HEK293 (cell line): Measurements from ENCODE around the gene PLXNA2.

ENCODE experiments used
- BCL11A ChIP-seq: fragments of 450-650 bp; formaldehyde crosslinking; IDR thresholded peaks from 2 replicates; pipeline ENCODE4 v1.5.1; 2016; ENCODE audit warnings: low read depth, missing biosample characterization, missing genetic modification characterization
- EGR2 ChIP-seq: fragments of 450-650 bp; formaldehyde crosslinking; IDR thresholded peaks from 2 replicates; pipeline ENCODE4 v1.5.1; 2016; ENCODE audit warnings: low read depth, missing biosample characterization, missing genetic modification characterization
- GFI1B ChIP-seq: fragments of 450-650 bp; formaldehyde crosslinking; IDR thresholded peaks from 2 replicates; pipeline ENCODE4 v1.5.1; 2016; ENCODE audit warnings: missing biosample characterization, missing genetic modification characterization
- GLIS1 ChIP-seq: fragments of 450-650 bp; formaldehyde crosslinking; IDR thresholded peaks from 2 replicates; pipeline ENCODE4 v1.5.1; 2016; ENCODE audit warnings: missing biosample characterization, missing genetic modification characterization
- IKZF3 ChIP-seq: fragments of 450-650 bp; IDR thresholded peaks from 2 replicates; pipeline ENCODE4 v1.5.0; 2018; ENCODE audit warnings: missing biosample characterization, mild to moderate bottlenecking, missing genetic modification characterization, moderate library complexity
- KLF1 ChIP-seq: fragments of 450-650 bp; formaldehyde crosslinking; IDR thresholded peaks from 2 replicates; pipeline ENCODE4 v1.5.1; 2016; ENCODE audit warnings: missing biosample characterization, missing genetic modification characterization
- MEIS1 ChIP-seq: sonication (generic); formaldehyde crosslinking; IDR thresholded peaks from 2 replicates; pipeline ENCODE4 v1.8.1; 2022; ENCODE audit warnings: missing genetic modification reagents, mild to moderate bottlenecking, borderline replicate concordance
- OSR2 ChIP-seq: fragments of 450-650 bp; formaldehyde crosslinking; IDR thresholded peaks from 2 replicates; pipeline ENCODE4 v1.5.1; 2016; ENCODE audit warnings: missing biosample characterization, missing genetic modification characterization
- PRDM6 ChIP-seq: fragments of 450-650 bp; formaldehyde crosslinking; IDR thresholded peaks from 2 replicates; pipeline ENCODE4 v1.5.1; 2017; ENCODE audit warnings: missing biosample characterization, missing genetic modification characterization
- SALL2 ChIP-seq: fragments of 450-650 bp; formaldehyde crosslinking; IDR thresholded peaks from 2 replicates; pipeline ENCODE4 v1.5.0; 2017; ENCODE audit warnings: missing biosample characterization, mild to moderate bottlenecking, missing genetic modification characterization, borderline replicate concordance
- SP3 ChIP-seq: fragments of 450-650 bp; formaldehyde crosslinking; IDR thresholded peaks from 2 replicates; pipeline ENCODE4 v1.5.1; 2016; ENCODE audit warnings: missing biosample characterization, missing genetic modification characterization
- SP7 ChIP-seq: fragments of 450-650 bp; formaldehyde crosslinking; IDR thresholded peaks from 2 replicates; pipeline ENCODE4 v1.5.1; 2016; ENCODE audit warnings: missing biosample characterization, missing genetic modification characterization
- WT1 ChIP-seq: fragments of 450-650 bp; formaldehyde crosslinking; IDR thresholded peaks from 2 replicates; pipeline ENCODE4 v1.5.1; 2016; ENCODE audit warnings: missing biosample characterization, missing genetic modification characterization
- ZBTB17 ChIP-seq: fragments of 450-650 bp; formaldehyde crosslinking; IDR thresholded peaks from 2 replicates; pipeline ENCODE4 v1.5.1; 2016; ENCODE audit warnings: missing biosample characterization, missing genetic modification characterization
- ZBTB8A ChIP-seq: fragments of 450-650 bp; formaldehyde crosslinking; IDR thresholded peaks from 2 replicates; pipeline ENCODE4 v1.5.1; 2016; ENCODE audit warnings: missing biosample characterization, missing genetic modification characterization
- ZFP69B ChIP-seq: fragments of 450-650 bp; formaldehyde crosslinking; IDR thresholded peaks from 2 replicates; pipeline ENCODE4 v1.5.1; 2016; ENCODE audit warnings: missing biosample characterization, missing genetic modification characterization
- ZNF114 ChIP-seq: fragments of 450-650 bp; formaldehyde crosslinking; IDR thresholded peaks from 2 replicates; pipeline ENCODE4 v1.5.0; 2017; ENCODE audit warnings: missing biosample characterization, missing genetic modification characterization
- ZNF146 ChIP-seq: fragments of 450-650 bp; formaldehyde crosslinking; IDR thresholded peaks from 2 replicates; pipeline ENCODE4 v1.5.1; 2016; ENCODE audit warnings: missing biosample characterization, missing genetic modification characterization
- ZNF23 ChIP-seq: fragments of 450-650 bp; formaldehyde crosslinking; IDR thresholded peaks from 2 replicates; pipeline ENCODE4 v1.5.1; 2016; ENCODE audit warnings: missing biosample characterization, missing genetic modification characterization, borderline replicate concordance
- ZNF24 ChIP-seq: fragments of 450-650 bp; formaldehyde crosslinking; IDR thresholded peaks from 2 replicates; pipeline ENCODE4 v1.5.1; 2016; ENCODE audit warnings: missing biosample characterization, missing genetic modification characterization
- ZNF354C ChIP-seq: fragments of 450-650 bp; formaldehyde crosslinking; IDR thresholded peaks from 2 replicates; pipeline ENCODE4 v1.5.1; 2016; ENCODE audit warnings: missing biosample characterization, missing genetic modification characterization, low read depth, borderline replicate concordance
- ZNF398 ChIP-seq: fragments of 450-650 bp; formaldehyde crosslinking; IDR thresholded peaks from 2 replicates; pipeline ENCODE4 v1.5.1; 2017; ENCODE audit warnings: missing biosample characterization, missing genetic modification characterization
- ZNF510 ChIP-seq: fragments of 450-650 bp; formaldehyde crosslinking; IDR thresholded peaks from 2 replicates; pipeline ENCODE4 v1.5.1; 2018; ENCODE audit warnings: mild to moderate bottlenecking, missing genetic modification characterization, missing biosample characterization; ENCODE audit not compliant: insufficient replicate concordance
- ZNF521 ChIP-seq: fragments of 450-650 bp; formaldehyde crosslinking; IDR thresholded peaks from 2 replicates; pipeline ENCODE4 v1.5.1; 2017; ENCODE audit warnings: missing biosample characterization, mild to moderate bottlenecking, missing genetic modification characterization
- ZNF530 ChIP-seq: fragments of 450-650 bp; formaldehyde crosslinking; IDR thresholded peaks from 2 replicates; pipeline ENCODE4 v1.5.1; 2016; ENCODE audit warnings: low read depth, missing biosample characterization, missing genetic modification characterization
- ZNF558 ChIP-seq: fragments of 450-650 bp; formaldehyde crosslinking; IDR thresholded peaks from 2 replicates; pipeline ENCODE4 v1.5.1; 2016; ENCODE audit warnings: missing biosample characterization, missing genetic modification characterization
- ZNF639 ChIP-seq: fragments of 450-650 bp; formaldehyde crosslinking; IDR thresholded peaks from 2 replicates; pipeline ENCODE4 v1.5.1; 2016; ENCODE audit warnings: missing biosample characterization, missing genetic modification characterization
- ZSCAN16 ChIP-seq: fragments of 450-650 bp; formaldehyde crosslinking; IDR thresholded peaks from 2 replicates; pipeline ENCODE4 v1.5.1; 2016; ENCODE audit warnings: missing biosample characterization, missing genetic modification characterization
- ZSCAN23 ChIP-seq: fragments of 450-650 bp; formaldehyde crosslinking; IDR thresholded peaks from 2 replicates; pipeline ENCODE4 v1.5.1; 2016; ENCODE audit warnings: missing biosample characterization, missing genetic modification characterization
- ZXDB ChIP-seq: fragments of 450-650 bp; formaldehyde crosslinking; IDR thresholded peaks from 2 replicates; pipeline ENCODE4 v1.5.1; 2016; ENCODE audit warnings: missing biosample characterization, missing genetic modification characterization
- TF ChIP-seq, protein P1 (sequence below): fragments of 450-650 bp; formaldehyde crosslinking; IDR thresholded peaks from 2 replicates; pipeline ENCODE4 v1.5.1; 2016; ENCODE audit warnings: missing biosample characterization, missing genetic modification characterization
- TF ChIP-seq, protein P2 (sequence below): fragments of 450-650 bp; formaldehyde crosslinking; IDR thresholded peaks from 2 replicates; pipeline ENCODE4 v1.5.1; 2016; ENCODE audit warnings: missing biosample characterization, missing genetic modification characterization

PLXNA2 gene

DNA sequence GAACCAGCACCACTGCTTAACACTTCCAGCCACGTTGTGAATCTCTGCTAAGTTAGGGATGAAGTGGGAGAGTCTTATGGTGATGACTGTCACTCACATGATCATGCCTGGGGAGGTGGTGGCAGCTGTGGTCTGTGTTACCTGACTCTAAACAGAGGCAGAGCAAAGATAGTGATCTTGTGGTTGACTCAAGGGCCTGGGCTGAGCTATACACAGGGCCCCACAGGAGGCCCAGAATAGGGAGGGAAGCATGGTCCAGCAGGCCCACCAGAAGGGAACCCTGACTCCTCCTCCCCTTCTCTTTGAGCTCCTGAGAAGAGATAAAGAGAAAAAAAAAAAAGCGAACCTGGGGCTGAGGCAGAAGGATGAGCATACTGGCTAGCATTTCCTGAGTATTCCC, 55.0 kb downstream of the PLXNA2 start (continued):
- peak; percentile 88 for TF ChIP-seq SP7 (tag by site-specific recombination)
- peak; percentile 97 for TF ChIP-seq WT1 (tag by site-specific recombination)
- no peak for TF ChIP-seq ZNF510 (tag by site-specific recombination)
- TF ChIP-seq, protein P1, sequence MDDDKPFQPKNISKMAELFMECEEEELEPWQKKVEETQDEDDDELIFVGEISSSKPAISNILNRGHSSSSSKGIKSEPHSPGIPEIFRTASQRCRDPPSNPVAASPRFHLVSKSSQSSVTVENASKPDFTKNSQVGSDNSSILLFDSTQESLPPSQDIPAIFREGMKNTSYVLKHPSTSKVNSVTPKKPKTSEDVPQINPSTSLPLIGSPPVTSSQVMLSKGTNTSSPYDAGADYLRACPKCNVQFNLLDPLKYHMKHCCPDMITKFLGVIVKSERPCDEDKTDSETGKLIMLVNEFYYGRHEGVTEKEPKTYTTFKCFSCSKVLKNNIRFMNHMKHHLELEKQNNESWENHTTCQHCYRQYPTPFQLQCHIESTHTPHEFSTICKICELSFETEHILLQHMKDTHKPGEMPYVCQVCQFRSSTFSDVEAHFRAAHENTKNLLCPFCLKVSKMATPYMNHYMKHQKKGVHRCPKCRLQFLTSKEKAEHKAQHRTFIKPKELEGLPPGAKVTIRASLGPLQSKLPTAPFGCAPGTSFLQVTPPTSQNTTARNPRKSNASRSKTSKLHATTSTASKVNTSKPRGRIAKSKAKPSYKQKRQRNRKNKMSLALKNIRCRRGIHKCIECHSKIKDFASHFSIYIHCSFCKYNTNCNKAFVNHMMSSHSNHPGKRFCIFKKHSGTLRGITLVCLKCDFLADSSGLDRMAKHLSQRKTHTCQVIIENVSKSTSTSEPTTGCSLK (tag by site-specific recombination) = no peak
- TF ChIP-seq, protein P2, sequence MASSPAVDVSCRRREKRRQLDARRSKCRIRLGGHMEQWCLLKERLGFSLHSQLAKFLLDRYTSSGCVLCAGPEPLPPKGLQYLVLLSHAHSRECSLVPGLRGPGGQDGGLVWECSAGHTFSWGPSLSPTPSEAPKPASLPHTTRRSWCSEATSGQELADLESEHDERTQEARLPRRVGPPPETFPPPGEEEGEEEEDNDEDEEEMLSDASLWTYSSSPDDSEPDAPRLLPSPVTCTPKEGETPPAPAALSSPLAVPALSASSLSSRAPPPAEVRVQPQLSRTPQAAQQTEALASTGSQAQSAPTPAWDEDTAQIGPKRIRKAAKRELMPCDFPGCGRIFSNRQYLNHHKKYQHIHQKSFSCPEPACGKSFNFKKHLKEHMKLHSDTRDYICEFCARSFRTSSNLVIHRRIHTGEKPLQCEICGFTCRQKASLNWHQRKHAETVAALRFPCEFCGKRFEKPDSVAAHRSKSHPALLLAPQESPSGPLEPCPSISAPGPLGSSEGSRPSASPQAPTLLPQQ (tag by site-specific recombination) = peak; percentile 94
- TF ChIP-seq BCL11A = no peak
- peak; percentile 37; the same call in 1 of the 2 replicates for TF ChIP-seq KLF1 (tag by site-specific recombination)
- TF ChIP-seq EGR2 = peak; percentile 9; the same call in 1 of the 2 replicates
- no peak for TF ChIP-seq SALL2 (tag by site-specific recombination)
- TF ChIP-seq IKZF3 = no peak
- no peak for TF ChIP-seq PRDM6 (tag by site-specific recombination)
- TF ChIP-seq ZNF521 (tag by site-specific recombination) = no peak
- TF ChIP-seq GLIS1 (tag by site-specific recombination) = peak; percentile 97
- no peak for TF ChIP-seq ZNF558 (tag by site-specific recombination)
- TF ChIP-seq OSR2 (tag by site-specific recombination) = peak; percentile 92
- peak; percentile 65 for TF ChIP-seq ZNF398 (tag by site-specific recombination)
- TF ChIP-seq ZNF24 (tag by site-specific recombination) = peak; percentile 74; the same call in 1 of the 2 replicates
- TF ChIP-seq ZNF530 (tag by site-specific recombination) = no peak
- TF ChIP-seq ZNF146 (tag by site-specific recombination) = no peak
- 0 out of 2 replicates have a peak, but pooled peaks have one; percentile 62 for TF ChIP-seq ZSCAN23 (tag by site-specific recombination)
- TF ChIP-seq ZNF354C = no peak
- no peak for TF ChIP-seq ZNF114
- peak; percentile 18; the same call in 1 of the 2 replicates for TF ChIP-seq ZBTB17 (tag by site-specific recombination)
- no peak for TF ChIP-seq ZXDB (tag by site-specific recombination)
- TF ChIP-seq ZNF23 = no peak
- TF ChIP-seq ZSCAN16 (tag by site-specific recombination) = no peak
- TF ChIP-seq MEIS1 (CRISPR knock-in tag) = no peak
- TF ChIP-seq SP3 (tag by site-specific recombination) = peak; percentile 49
- TF ChIP-seq GFI1B (tag by site-specific recombination) = 0 out of 2 replicates have a peak, but pooled peaks have one; percentile 16
- TF ChIP-seq ZNF639 (tag by site-specific recombination) = peak; percentile 86; the same call in 1 of the 2 replicates
- TF ChIP-seq ZBTB8A (tag by site-specific recombination) = peak; percentile 44
- peak; percentile 55; the same call in 1 of the 2 replicates for TF ChIP-seq ZFP69B (tag by site-specific recombination)
